Activated B cell treated with CpG ODN at 0.5 μM for 24 hours (primary cell): ENCODE data around the gene FIBIN. TPM values are rescaled to one million over a fixed set of nuclear protein-coding genes. Genes with fewer than 3 reads are reported as not detected.

Experiments used
- ATAC-seq: fragments of 200-7000 bp; cut with Tn5 transposase; one replicate; pipeline ENCODE4 v1.10.0; 2021; ENCODE audit warnings: low read depth, mild to moderate bottlenecking, moderate library complexity
- CTCF ChIA-PET: fragments of 350-600 bp; sonication (Branson Sonifier 250); formaldehyde crosslinking; loops from one replicate; lab custom pipeline; 2021; ENCODE audit warnings: antibody characterized with exemption; lab: Charles Lee
- POLR2A ChIA-PET: fragments of 350-600 bp; sonication (Branson Sonifier 250); formaldehyde crosslinking; loops from one replicate; lab custom pipeline; 2021; ENCODE audit warnings: antibody characterized with exemption; lab: Charles Lee
- DNase-seq: peaks from one replicate; pipeline ENCODE4 v3.0.0; 2022
- H3K27ac Mint-ChIP-seq: one replicate; pipeline ENCODE4 v1.8.0; 2020; ENCODE audit warnings: mixed read lengths
- H3K27me3 Mint-ChIP-seq: one replicate; pipeline ENCODE4 v1.8.0; 2021; ENCODE audit warnings: mixed read lengths
- H3K36me3 Mint-ChIP-seq: one replicate; pipeline ENCODE4 v1.8.0; 2021; ENCODE audit warnings: low read depth, mixed read lengths
- H3K4me1 Mint-ChIP-seq: one replicate; pipeline ENCODE4 v1.8.0; 2021; ENCODE audit warnings: mixed read lengths
- H3K4me3 Mint-ChIP-seq: one replicate; pipeline ENCODE4 v1.8.0; 2020; ENCODE audit warnings: mild to moderate bottlenecking, mixed read lengths
- H3K9me3 Mint-ChIP-seq: one replicate; pipeline ENCODE4 v1.8.0; 2020; ENCODE audit warnings: mixed read lengths
- intact Hi-C: fragments of 100-400 bp; cut with micrococcal nuclease; formaldehyde crosslinking; loops from one replicate; pipeline ENCODE4 v1.15.1; 2024
- total RNA-seq: library from RNA; stranded (reverse); gene quantifications from 2 replicates; pipeline ENCODE4 v1.2.3, GENCODE V29; 2022
- TF ChIP-seq, protein P1 (sequence below): fragments of 200-600 bp; IDR thresholded peaks from one replicate; pipeline ENCODE4 v1.8.0; 2022; ENCODE audit warnings: antibody characterized with exemption, mild to moderate bottlenecking

The FIBIN gene
- total RNA-seq, 1 donor from 2014 or later: not detected

DNA sequence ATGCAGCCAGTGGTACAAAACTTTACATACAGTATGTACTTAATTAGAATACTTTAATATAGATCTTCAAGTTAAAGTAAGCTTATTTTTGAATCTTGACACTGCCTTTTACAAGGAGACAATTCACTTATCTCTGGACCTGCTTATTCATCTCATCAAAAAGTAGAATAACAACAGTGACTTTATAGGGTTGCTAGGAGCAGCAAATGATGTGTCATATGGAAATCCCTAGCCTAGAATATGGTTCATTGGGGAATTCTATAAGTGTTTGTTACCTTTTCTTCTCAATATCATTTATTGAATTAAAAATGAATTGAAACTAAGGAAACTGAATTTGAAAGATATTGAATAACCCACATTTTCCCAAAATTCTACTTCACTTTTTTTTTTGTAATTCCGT lies 45.0 kb upstream of the FIBIN start:
- ATAC-seq (no peak), DNase-seq (no peak)
- H3K27me3 Mint-ChIP-seq: no peaks in the 10 kb centered on the region
- H3K4me1 Mint-ChIP-seq: no peaks in the 10 kb centered on the region
- H3K27ac Mint-ChIP-seq: no peak overlapping the region
- no peaks in the 10 kb centered on the region for H3K36me3 Mint-ChIP-seq
- TF ChIP-seq, protein P1, sequence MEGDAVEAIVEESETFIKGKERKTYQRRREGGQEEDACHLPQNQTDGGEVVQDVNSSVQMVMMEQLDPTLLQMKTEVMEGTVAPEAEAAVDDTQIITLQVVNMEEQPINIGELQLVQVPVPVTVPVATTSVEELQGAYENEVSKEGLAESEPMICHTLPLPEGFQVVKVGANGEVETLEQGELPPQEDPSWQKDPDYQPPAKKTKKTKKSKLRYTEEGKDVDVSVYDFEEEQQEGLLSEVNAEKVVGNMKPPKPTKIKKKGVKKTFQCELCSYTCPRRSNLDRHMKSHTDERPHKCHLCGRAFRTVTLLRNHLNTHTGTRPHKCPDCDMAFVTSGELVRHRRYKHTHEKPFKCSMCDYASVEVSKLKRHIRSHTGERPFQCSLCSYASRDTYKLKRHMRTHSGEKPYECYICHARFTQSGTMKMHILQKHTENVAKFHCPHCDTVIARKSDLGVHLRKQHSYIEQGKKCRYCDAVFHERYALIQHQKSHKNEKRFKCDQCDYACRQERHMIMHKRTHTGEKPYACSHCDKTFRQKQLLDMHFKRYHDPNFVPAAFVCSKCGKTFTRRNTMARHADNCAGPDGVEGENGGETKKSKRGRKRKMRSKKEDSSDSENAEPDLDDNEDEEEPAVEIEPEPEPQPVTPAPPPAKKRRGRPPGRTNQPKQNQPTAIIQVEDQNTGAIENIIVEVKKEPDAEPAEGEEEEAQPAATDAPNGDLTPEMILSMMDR: no peak
- intact Hi-C loops: no loop called here
- CTCF ChIA-PET: no interaction called here
- POLR2A ChIA-PET: no interaction called here
- peaks cover 2% of the 10 kb centered on the region for H3K9me3 Mint-ChIP-seq
- no peak overlapping the region for H3K4me3 Mint-ChIP-seq

DNA sequence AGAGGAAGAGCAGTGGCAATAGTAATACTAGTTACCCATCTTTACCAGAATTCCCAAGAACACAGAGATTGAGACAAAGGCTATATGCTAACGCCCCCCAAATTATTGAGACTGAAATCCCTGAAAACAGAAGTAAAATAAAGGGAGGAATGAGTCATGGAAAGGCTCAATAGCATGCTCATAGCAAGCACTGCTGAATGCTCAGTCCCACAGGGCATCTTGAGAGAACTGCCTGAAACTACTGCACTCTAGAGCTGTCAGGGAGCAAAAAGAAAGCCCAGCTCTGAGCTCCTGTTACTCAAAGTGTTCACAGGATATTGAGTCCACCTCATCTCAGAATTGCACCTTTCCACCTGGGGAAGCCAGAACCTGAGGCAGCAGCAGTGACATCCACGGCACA lies 44.1 kb upstream of the FIBIN start:
- Mint-ChIP-seq H3K4me3 (no peak overlapping the region), H3K27ac (no peak overlapping the region), H3K9me3 (peaks cover 2% of the 10 kb centered on the region), H3K27me3 (no peaks in the 10 kb centered on the region), H3K4me1 (no peaks in the 10 kb centered on the region), H3K36me3 (no peaks in the 10 kb centered on the region)
- CTCF ChIA-PET: no interaction called here
- no peak for DNase-seq
- TF ChIP-seq, protein P1: no peak
- ATAC-seq: no peak
- intact Hi-C loops: no loop called here
- POLR2A ChIA-PET: no interaction called here

DNA sequence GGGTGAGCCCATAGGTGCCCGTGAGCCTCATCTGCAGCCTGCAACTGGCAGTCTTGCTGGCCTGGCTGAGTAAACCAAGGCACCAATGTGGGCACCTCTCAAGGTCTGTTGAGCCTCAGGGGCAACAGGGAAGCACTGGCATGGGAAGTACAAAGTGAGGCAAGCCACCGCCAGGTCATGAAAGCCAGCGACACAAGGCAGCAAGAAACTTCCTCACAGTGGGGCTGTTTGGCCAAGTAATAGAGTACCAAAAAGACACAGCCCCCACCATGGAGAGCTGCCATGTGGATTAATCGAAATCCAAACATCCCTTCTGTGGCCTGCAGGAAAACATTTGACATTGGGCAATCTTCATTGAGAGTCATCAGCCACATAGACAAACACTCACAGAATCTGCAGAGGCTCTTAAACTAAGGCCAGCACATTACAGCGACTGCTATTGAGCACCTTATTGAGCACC lies 43.6 kb upstream of the FIBIN start:
- intact Hi-C loops: no loop called here
- ATAC-seq: no peak
- ChIA-PET POLR2A (no interaction called here), CTCF (no interaction called here)
- H3K9me3 Mint-ChIP-seq: peaks cover 2% of the 10 kb centered on the region
- TF ChIP-seq, protein P1: no peak
- no peaks in the 10 kb centered on the region for H3K27me3 Mint-ChIP-seq
- no peak for DNase-seq
- H3K27ac Mint-ChIP-seq: no peak overlapping the region
- H3K4me3 Mint-ChIP-seq: no peak overlapping the region
- H3K36me3 Mint-ChIP-seq: no peaks in the 10 kb centered on the region
- H3K4me1 Mint-ChIP-seq: no peaks in the 10 kb centered on the region

DNA sequence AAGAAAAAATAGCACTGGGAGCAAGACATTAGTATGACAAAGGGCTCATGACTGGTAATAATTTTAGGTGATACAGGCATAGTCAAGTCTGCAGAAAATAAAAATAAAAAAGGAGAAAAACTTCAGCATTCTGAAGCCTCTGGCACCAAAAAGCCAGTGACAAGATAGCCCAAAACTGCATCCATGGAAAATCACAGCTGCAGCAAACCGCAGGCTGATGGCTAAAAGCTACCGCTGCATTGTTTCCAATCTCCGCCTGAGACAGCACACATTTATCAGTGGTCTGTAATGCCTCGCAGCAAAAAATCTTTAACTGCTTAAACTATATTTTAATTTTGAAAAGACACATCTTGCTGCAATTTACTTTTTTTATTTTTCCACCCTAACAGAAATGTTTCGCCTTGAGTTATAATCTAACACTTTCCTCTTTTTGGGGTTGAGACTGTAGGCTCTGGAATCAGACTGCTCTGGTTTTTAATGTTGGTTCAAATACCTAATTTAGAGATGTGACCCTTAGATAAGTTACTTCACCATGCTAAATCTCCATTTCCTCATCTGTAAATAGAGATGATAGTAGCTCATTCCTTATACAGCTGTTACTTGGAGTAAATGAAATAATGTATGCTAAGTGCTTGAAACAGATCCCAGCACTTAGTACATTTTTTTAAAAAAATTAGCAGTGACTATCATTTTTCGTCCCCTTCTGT lies 42.0 kb upstream of the FIBIN start:
- ATAC-seq: no peak
- no peaks in the 10 kb centered on the region for H3K36me3 Mint-ChIP-seq
- TF ChIP-seq, protein P1: no peak
- no peaks in the 10 kb centered on the region for H3K27me3 Mint-ChIP-seq
- ChIA-PET CTCF (no interaction called here), POLR2A (no interaction called here)
- no peak overlapping the region for H3K4me3 Mint-ChIP-seq
- H3K27ac Mint-ChIP-seq: no peak overlapping the region
- H3K9me3 Mint-ChIP-seq: peaks cover 2% of the 10 kb centered on the region
- DNase-seq: no peak
- intact Hi-C loops: no loop called here
- H3K4me1 Mint-ChIP-seq: no peaks in the 10 kb centered on the region

DNA sequence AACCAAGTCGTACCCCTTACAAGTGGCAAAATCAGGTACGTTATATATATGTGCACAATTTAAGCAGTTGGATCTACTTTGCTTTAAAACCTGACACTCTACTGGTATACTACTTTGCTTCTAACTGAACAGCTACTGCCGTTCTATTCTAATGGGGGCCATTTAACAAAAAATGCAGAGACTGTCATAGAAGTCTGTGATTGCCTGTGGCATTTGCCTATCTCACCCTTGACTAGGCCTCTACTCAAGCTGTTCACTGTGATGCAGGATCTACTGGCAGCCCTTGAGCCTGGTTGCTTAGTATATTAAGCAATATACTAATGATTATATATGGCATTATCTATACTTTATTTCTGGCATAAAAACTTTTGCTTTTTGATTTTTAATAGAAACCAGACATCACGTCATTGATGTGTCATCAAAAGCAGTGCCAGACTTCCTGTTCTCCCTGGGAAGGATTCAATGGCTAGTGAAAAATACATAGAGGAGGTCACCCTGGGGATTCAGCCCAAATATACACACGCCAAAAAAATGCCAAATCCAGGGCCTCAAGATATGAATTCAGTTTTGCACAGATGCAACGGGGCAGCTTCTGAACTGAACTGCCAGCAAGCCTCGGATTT lies 40.0 kb upstream of the FIBIN start:
- CTCF ChIA-PET: no interaction called here
- POLR2A ChIA-PET: no interaction called here
- H3K27me3 Mint-ChIP-seq: no peaks in the 10 kb centered on the region
- H3K4me1 Mint-ChIP-seq: no peaks in the 10 kb centered on the region
- H3K4me3 Mint-ChIP-seq: no peak overlapping the region
- TF ChIP-seq, protein P1: no peak
- H3K9me3 Mint-ChIP-seq: no peaks in the 10 kb centered on the region
- intact Hi-C loops: no loop called here
- no peak for ATAC-seq
- no peak overlapping the region for H3K27ac Mint-ChIP-seq
- DNase-seq: no peak
- no peaks in the 10 kb centered on the region for H3K36me3 Mint-ChIP-seq
